ENCODE measurements around the gene TGIF1.
A peak's percentile ranks its signal among the peaks of the same experiment; 100 is the strongest.
"Not testable (repeated sequence)": the region's sequence is repeated elsewhere in the genome, so short reads cannot be mapped to it uniquely, and the experiment has no call there.

Gene TGIF1

GRCh38 chr18:3450012-3450798 is at the start of gene TGIF1:
TGIF1 (plus strand) TSS chr18:3450172; CDS start chr18:3450490, 318 bp downstream.
- DNase-seq, result peak; percentile 75

GRCh38 chr18:3400567-3401296 is 49.2 kb upstream of the TGIF1 start:
- no peak for DNase-seq

- DNase-seq, result no peak
These were observed 48.0 kb upstream of the TGIF1 start for GRCh38 chr18:3401669-3402620.

- no peak for DNase-seq
These were observed 47.0 kb upstream of the TGIF1 start for GRCh38 chr18:3402982-3403451.

GRCh38 chr18:3405713-3406112 is 44.3 kb upstream of the TGIF1 start:
- no peak for DNase-seq

GRCh38 chr18:3408107-3408506 is 41.9 kb upstream of the TGIF1 start:
- no peak for DNase-seq

GRCh38 chr18:3409811-3410210 is 40.2 kb upstream of the TGIF1 start:
- DNase-seq, result no peak

- no peak for DNase-seq
These were observed 39.7 kb upstream of the TGIF1 start for GRCh38 chr18:3410273-3410672.

GRCh38 chr18:3410876-3411275 is 39.1 kb upstream of the TGIF1 start:
- DNase-seq, result not testable (repeated sequence)

- no peak for DNase-seq
These were observed 38.6 kb upstream of the TGIF1 start for GRCh38 chr18:3411327-3411726.

GRCh38 chr18:3411854-3412268 is 38.1 kb upstream of the TGIF1 start:
- DNase-seq, result peak; percentile 20

GRCh38 chr18:3412528-3412927 is 37.4 kb upstream of the TGIF1 start:
- peak; percentile 51 for DNase-seq

- no peak for DNase-seq
These were observed 34.9 kb upstream of the TGIF1 start for GRCh38 chr18:3415110-3415509.

GRCh38 chr18:3418083-3418482 is 31.9 kb upstream of the TGIF1 start:
- no peak for DNase-seq

- no peak for DNase-seq
These were observed 29.1 kb upstream of the TGIF1 start for GRCh38 chr18:3420919-3421279.

- no peak for DNase-seq
These were observed 27.1 kb upstream of the TGIF1 start for GRCh38 chr18:3422905-3423304.

- no peak for DNase-seq
These were observed 25.6 kb upstream of the TGIF1 start for GRCh38 chr18:3424280-3424890.

GRCh38 chr18:3425030-3425429 is 24.9 kb upstream of the TGIF1 start:
- DNase-seq, result no peak

GRCh38 chr18:3425446-3425845 is 24.5 kb upstream of the TGIF1 start:
- DNase-seq, result no peak

- no peak for DNase-seq
These were observed 23.9 kb upstream of the TGIF1 start for GRCh38 chr18:3426074-3426473.

GRCh38 chr18:3427944-3428343 is 22.0 kb upstream of the TGIF1 start:
- no peak for DNase-seq

GRCh38 chr18:3429121-3429520 is 20.9 kb upstream of the TGIF1 start:
- no peak for DNase-seq

GRCh38 chr18:3434685-3435084 is 15.3 kb upstream of the TGIF1 start:
- DNase-seq, result no peak

Measured in activated naive CD4-positive, alpha-beta T cell treated with Interleukin-2 at 50 U/mL for 16 hours (primary cell).